IPS-18c (cell line): ENCODE measurements around the gene ZFP36L2.

Experiments used
- H3K4me3 ChIP-seq: 2 replicates; pipeline ENCODE4 v1.7.0; 2013; ENCODE audit warnings: low read depth, mild to moderate bottlenecking, low read length, moderate library complexity; ENCODE audit not compliant: insufficient read depth
- H3K9me3 ChIP-seq: one replicate; pipeline ENCODE4 v1.6.1; 2013; ENCODE audit warnings: mild to moderate bottlenecking, low read length, moderate library complexity; ENCODE audit not compliant: control insufficient read depth, insufficient read depth

Gene ZFP36L2

GRCh38 chr2:43226558-43226954 lies at the start of gene ZFP36L2:
ZFP36L2 (minus strand) TSS chr2:43226606; CDS start chr2:43226315, 291 bp downstream.
- H3K4me3 ChIP-seq, result peak within 1 kb of the TSS; percentile 97

DNA sequence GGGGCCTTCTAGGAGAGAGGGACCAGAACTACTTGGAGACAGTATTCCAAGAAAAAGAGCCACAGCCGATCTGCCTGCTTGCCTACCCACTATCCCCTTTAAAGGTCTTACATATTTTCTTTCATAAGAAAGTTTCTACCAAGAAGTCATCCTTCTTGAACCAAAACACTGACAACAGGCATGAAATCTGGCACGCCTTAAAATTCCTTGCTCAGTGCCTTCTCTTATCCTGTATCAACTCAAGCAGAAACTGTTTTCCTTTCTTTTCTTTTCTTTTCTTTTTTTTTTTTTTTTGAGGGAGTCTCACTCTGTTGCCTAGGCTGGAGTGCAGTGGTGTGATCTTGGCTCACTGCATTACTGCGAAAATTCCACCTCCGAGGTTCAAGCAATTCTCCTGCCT lies 48.3 kb upstream of the ZFP36L2 start:
- H3K9me3 ChIP-seq, result no peaks in the 10 kb centered on the region
- no peak overlapping the region for H3K4me3 ChIP-seq

More at GRCh38 chr2:43226558-43226954, at the start of gene ZFP36L2:
- no peaks in the 10 kb centered on the region for H3K9me3 ChIP-seq

GRCh38 chr2:43274055-43274454 lies 47.6 kb upstream of the ZFP36L2 start:
- Histone ChIP-seq H3K9me3 (no peaks in the 10 kb centered on the region), H3K4me3 (no peak overlapping the region)

- no peak overlapping the region for H3K4me3 ChIP-seq
- no peaks in the 10 kb centered on the region for H3K9me3 ChIP-seq
These were observed 47.1 kb upstream of the ZFP36L2 start for GRCh38 chr2:43273529-43273928.

GRCh38 chr2:43270930-43271615 lies 44.7 kb upstream of the ZFP36L2 start:
- Histone ChIP-seq H3K9me3 (no peaks in the 10 kb centered on the region), H3K4me3 (no peak overlapping the region)

- Histone ChIP-seq H3K9me3 (no peaks in the 10 kb centered on the region), H3K4me3 (no peak overlapping the region)
These were observed 44.1 kb upstream of the ZFP36L2 start for GRCh38 chr2:43270461-43270860.

DNA sequence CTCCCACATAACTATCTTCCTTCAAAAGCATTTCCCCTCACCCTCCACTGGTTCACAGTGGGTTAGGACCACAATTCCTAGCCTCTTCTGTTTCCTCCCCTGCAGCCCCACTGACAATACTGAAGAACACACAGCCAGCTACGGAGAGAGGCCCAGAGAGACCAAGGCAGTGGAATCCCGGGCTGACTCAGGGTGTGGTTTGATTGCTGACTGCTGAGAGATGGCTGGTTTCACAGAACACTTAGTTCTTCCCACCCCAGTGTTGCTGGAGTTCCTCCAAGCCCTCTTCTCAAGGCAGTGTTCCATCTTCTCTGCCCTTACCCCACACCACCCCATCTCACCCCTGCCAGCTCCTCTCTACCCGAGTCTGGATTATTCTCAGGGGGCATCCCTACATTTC lies 43.3 kb upstream of the ZFP36L2 start:
- H3K9me3 ChIP-seq, result no peaks in the 10 kb centered on the region
- H3K4me3 ChIP-seq, result no peak overlapping the region

DNA sequence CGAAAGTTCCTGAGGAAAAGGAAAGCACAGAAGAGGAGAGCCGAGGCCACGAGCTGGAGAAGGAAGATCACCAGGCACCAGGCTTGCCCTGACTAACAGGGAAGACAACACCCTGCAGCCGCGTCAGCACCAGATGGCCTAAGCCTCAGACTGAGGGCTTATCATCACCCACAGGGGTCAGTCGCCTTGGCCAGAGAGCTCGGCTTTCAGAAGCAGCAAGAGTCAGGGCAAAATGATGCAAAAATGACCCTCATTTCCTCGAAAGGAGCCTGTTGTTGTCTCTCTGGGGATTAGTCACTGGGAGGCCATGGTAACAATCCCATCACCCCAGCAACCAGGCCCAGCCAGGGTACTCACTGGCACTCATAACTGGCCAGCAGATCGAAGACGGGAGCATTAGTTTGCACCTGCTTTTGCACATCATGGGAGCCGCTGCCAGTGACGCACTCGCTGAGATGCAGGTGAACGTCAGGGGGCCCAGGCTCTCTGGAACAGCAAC lies 42.7 kb upstream of the ZFP36L2 start:
- no peak overlapping the region for H3K4me3 ChIP-seq
- no peaks in the 10 kb centered on the region for H3K9me3 ChIP-seq

- H3K4me3 ChIP-seq, result no peak overlapping the region
- no peaks in the 10 kb centered on the region for H3K9me3 ChIP-seq
These were observed 41.9 kb upstream of the ZFP36L2 start for GRCh38 chr2:43268066-43268953.

DNA sequence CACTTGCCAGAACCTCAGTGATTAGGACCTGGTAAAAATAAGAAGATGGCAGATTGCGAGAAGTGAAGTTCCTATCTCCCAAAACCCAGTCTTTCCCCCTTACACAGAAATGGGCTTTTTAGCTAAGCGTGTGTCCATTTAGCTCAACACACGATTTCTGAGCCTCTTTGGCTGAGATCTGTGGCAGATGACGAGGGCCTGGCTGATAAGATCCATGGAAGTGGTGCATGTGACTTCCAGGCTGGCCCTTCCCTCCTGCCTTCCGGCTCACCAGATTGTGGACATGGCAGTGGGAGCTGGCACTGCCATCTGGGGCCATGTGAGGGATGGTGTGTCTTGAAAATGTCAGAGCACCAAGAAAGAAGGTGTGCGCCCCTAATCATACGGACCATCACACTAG lies 41.0 kb upstream of the ZFP36L2 start:
- Histone ChIP-seq H3K9me3 (no peaks in the 10 kb centered on the region), H3K4me3 (no peak overlapping the region)

GRCh38 chr2:43266711-43267111 lies 40.3 kb upstream of the ZFP36L2 start:
- Histone ChIP-seq H3K4me3 (no peak overlapping the region), H3K9me3 (no peaks in the 10 kb centered on the region)

DNA sequence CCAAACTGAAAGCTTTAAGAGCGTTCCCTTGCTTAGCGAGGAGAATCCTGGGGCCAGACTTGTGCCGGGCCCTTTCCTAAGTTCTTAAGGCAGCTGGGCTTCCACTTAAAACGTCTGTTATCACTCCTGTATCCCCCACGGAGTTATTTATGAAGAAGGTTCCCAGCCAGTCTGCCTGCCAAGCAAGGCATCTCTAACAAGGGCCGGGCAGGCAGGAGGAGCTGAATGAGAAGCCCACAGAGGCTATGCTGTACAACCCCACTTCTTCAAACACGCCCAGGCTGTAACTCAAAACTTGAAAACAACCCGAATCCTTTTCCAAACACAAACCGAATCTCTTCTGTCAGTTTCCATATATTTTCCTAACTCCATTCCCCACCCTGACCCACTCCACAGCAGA lies 39.0 kb upstream of the ZFP36L2 start:
- no peak overlapping the region for H3K4me3 ChIP-seq

GRCh38 chr2:43265001-43265400 lies 38.6 kb upstream of the ZFP36L2 start:
- H3K9me3 ChIP-seq, result no peaks in the 10 kb centered on the region
- no peak overlapping the region for H3K4me3 ChIP-seq

More for the DNA sequence above, 39.0 kb upstream of the ZFP36L2 start:
- no peaks in the 10 kb centered on the region for H3K9me3 ChIP-seq

DNA sequence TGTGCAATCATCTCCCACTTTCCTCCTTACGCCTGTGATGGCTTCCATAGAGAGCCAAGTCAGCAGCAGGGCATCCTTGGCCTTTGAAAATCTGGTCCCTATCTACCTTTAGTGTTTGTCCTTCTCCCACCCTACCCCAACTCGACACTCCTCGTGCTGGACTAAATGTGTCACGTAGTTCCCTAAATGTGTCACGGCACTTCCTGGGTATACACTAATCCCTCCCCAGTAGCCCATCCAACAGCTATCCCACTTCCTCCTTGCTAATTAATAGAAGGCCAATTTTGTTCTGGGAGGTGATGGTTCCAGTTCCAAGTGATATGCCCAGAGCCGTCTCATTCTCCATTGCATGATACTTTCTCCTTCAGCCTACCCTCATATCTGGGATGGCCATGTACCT lies 36.5 kb upstream of the ZFP36L2 start:
- Histone ChIP-seq H3K4me3 (no peak overlapping the region), H3K9me3 (no peaks in the 10 kb centered on the region)

DNA sequence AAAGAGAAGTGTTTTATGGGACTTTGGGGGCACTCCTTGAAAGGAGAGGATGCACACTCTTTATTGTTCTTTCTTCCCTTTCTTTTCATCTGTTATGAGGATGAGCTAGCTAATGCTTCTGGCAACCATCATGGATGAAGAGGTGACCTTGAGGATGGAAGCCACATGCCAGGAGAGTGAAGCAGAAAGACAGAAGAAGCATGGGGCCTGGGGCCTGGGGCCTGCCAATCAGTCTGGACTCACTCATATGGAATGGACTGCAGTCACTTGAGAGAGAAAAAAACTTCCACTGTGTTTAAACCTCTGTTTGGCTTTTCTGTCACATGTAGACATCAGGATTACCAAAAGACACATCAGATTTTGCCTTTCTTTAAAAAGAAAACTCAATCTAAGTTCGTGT lies 35.8 kb upstream of the ZFP36L2 start:
- Histone ChIP-seq H3K4me3 (no peak overlapping the region), H3K9me3 (no peaks in the 10 kb centered on the region)

DNA sequence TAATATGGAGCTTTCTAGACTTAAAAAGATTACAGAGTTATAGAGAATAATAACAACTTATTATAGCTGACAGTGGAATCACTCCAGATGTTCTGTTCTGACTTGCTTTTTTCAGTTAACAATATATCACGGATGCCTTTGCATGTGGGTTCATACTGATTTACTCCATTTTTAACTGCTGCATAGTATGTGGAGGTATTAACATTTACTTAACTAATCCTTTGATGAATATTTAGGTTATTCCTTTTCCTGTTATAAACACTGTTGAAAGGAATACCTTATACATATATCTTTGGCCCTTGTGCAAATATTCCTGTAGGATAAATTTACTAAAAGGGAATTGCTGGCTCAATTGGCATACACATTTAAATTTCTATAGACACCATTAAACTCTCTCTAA lies 33.1 kb upstream of the ZFP36L2 start:
- Histone ChIP-seq H3K9me3 (no peaks in the 10 kb centered on the region), H3K4me3 (no peak overlapping the region)

- Histone ChIP-seq H3K9me3 (no peaks in the 10 kb centered on the region), H3K4me3 (no peak overlapping the region)
These were observed 32.2 kb upstream of the ZFP36L2 start for GRCh38 chr2:43258547-43259156.
